Stimulated activated CD4-positive, alpha-beta T cell treated with anti-CD3 and anti-CD28 coated beads, Interleukin-1b, Interleukin-23, amount 100 ng/mL, for 48 hours (primary cell): ENCODE data around the gene SMO.
"Not testable (repeated sequence)": the region's sequence is repeated elsewhere in the genome, so short reads cannot be mapped to it uniquely, and the experiment has no call there.

Source experiments
- DNase-seq: peaks from one replicate; pipeline ENCODE4 v3.0.0-alpha.2; 2020

SMO gene

DNA sequence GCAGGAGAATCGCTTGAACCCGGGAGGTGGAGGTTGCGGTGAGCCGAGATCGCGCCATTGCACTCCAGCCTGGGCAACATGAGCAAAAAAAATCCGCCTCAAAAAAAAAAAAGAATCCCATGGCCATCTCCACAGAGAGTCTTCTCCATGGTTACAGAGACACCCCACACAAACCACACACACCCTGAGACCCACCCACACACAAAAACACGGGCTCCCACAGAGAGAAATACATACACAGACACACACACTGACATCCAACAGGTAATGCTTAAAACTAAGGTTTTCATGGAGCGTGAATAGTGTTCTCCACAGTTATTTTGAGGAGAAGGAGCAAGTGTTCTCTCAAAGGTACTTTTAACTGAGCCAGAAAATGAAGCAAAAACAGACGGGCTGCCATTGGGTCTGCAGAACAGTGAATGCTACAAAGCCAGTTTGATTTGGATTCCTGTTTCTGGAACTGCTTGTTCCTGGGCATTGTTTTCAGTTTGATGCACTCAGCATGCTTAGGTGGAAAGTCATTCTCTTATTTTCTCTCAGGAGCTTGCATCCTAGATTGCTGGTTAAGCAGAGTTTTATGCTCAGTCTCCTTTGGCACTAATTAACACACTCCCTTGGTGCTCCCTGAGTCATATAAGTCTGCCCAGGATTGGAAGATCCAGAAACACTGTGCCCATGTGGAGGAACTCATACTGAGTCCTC is 51.8 kb downstream of the SMO start:
- no peak for DNase-seq

GRCh38 chr7:129244220-129244619 is 55.8 kb downstream of the SMO start:
- DNase-seq, result no peak

DNA sequence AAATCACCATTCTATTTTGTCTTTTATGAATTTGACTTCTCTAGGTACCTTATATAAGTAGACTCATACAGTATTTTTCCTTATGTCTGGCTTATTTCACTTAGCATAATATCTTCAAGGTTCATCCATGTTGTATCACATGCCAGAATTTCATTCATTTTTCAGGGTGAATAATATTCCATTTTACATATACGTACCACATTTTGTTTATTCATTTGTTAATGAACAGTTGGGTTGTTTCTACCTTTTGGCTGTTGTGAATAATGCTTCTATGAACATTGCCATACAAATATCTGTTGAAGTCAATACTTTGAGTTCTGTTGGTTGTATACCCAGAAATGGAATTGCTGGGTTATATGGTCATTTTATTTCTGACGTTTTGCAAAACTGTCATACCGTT is 57.1 kb downstream of the SMO start:
- no peak for DNase-seq

GRCh38 chr7:129247087-129247486 is 58.7 kb downstream of the SMO start:
- DNase-seq, result no peak

DNA sequence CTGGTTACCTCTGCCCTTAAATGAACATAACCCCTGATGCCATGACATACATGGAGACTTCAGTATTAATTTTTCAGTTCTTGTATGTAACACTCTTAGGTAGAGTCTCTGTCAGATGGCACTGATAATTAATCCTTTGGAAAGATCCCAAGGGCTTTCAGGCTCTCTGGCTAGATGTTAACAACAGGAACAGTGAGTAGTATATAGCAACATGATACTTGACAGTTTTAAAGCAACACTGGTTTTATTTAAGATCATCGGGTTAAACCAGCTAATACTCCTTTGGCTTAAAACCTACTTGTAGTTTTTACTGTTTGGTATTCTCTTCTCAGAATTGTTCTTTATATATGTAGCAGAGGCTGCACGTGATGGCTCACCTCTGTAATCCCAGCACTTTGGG is 63.7 kb downstream of the SMO start:
- DNase-seq, result no peak

DNA sequence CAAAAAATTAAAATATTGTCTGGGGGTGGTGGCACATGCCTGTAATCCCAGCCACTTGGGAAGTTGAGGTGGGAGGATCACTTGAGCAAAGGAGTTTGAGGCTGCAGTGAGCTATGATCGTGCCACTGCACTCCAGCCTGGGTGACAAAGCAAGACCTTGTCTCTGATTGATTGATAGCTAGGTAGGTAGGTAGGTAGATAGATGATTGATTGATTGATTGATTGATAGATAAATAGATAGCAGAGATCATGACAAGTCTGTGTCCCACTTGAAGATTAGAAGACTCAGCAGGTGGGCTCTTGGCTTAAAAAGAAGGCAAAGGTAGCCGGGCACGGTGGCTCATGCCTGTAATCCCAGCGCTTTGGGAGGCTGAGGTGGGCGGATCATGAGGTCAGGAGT is 64.2 kb downstream of the SMO start:
- not testable (repeated sequence) for DNase-seq

DNA sequence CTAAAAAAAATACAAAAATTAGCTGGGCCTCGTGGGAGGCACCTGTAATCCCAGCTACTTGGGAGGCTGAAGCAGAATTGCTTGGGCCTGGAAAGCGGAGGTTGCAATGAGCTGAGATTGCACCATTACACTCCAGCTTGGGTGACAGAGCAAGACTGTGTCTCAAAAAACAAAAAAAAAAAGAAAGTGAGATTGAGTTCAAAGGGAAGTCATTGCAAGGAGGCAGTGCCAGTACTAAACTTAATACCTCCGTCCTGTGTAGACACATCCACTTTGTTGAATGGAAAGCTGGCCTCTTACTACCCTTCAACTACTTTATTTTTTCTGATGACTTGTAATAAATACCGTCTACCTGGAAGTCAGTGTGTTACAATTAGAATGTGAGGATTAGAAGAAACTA is 67.4 kb downstream of the SMO start:
- no peak for DNase-seq

- no peak for DNase-seq
Measured at GRCh38 chr7:129256221-129256620, 67.8 kb downstream of the SMO start.

DNA sequence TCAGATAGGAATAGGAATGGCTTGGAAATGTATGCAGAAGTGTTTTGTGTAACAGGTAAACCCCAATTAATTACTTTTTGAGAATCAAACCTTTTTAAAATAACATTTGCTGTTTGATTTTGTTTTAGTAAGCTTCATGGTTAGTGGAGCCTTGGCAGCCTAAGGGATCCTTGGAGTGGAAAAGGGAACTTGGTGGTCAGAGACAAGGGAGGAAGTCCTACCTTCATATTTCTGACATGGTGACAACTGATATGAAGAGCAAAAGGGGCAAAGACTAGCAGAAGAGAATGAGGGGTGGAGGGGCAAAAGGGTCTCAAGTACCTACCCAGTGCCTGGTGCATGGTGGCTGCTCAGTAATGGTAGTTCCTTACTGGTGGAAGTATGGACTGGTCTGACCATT is 68.7 kb downstream of the SMO start:
- no peak for DNase-seq

GRCh38 chr7:129258649-129259389 is 70.4 kb downstream of the SMO start:
- no peak for DNase-seq

GRCh38 chr7:129262324-129262723 is 73.9 kb downstream of the SMO start:
- no peak for DNase-seq
